EL (cell line): ENCODE measurements around the gene DUS1L.

Experiments
- DNase-seq: peaks from one replicate; pipeline ENCODE4 v3.0.0-alpha.2; 2016

DUS1L gene

GRCh38 chr17:82087961-82088837 lies 22.6 kb upstream of the DUS1L start:
- DNase-seq = no peak

GRCh38 chr17:82086941-82087906 lies 21.6 kb upstream of the DUS1L start:
- DNase-seq = no peak

- no peak for DNase-seq
Measured at GRCh38 chr17:82085931-82086764, 20.5 kb upstream of the DUS1L start.

- DNase-seq = no peak
Measured at GRCh38 chr17:82085031-82085861, 19.6 kb upstream of the DUS1L start.

- no peak for DNase-seq
Measured at GRCh38 chr17:82084373-82085030, 18.9 kb upstream of the DUS1L start.

GRCh38 chr17:82083533-82084359 lies 18.1 kb upstream of the DUS1L start:
- no peak for DNase-seq

GRCh38 chr17:82083009-82083408 lies 17.4 kb upstream of the DUS1L start:
- no peak for DNase-seq

- DNase-seq = no peak
Measured at GRCh38 chr17:82082456-82082855, 16.9 kb upstream of the DUS1L start.

- no peak for DNase-seq
Measured at GRCh38 chr17:82081966-82082365, 16.4 kb upstream of the DUS1L start.

GRCh38 chr17:82081546-82081945 lies 15.9 kb upstream of the DUS1L start:
- DNase-seq = no peak

- DNase-seq = no peak
Measured at GRCh38 chr17:82080789-82081464, 15.3 kb upstream of the DUS1L start.

GRCh38 chr17:82080048-82080788 lies 14.6 kb upstream of the DUS1L start:
- no peak for DNase-seq

- DNase-seq = no peak
Measured at GRCh38 chr17:82079001-82079677, 13.5 kb upstream of the DUS1L start.

- no peak for DNase-seq
Measured at GRCh38 chr17:82078433-82078832, 12.8 kb upstream of the DUS1L start.

GRCh38 chr17:82077617-82078358 lies 12.2 kb upstream of the DUS1L start:
- no peak for DNase-seq

GRCh38 chr17:82076785-82077591 lies 11.4 kb upstream of the DUS1L start:
- DNase-seq = no peak
